HG02678 (cell line): ENCODE measurements around the gene EML5.

Experiments
- ATAC-seq: cut with Tn5 transposase; IDR thresholded peaks from one replicate; pipeline ENCODE4 v1.9.1; 2021; ENCODE audit warnings: mild to moderate bottlenecking, moderate library complexity; ENCODE audit not compliant: unreplicated experiment

Gene EML5

DNA sequence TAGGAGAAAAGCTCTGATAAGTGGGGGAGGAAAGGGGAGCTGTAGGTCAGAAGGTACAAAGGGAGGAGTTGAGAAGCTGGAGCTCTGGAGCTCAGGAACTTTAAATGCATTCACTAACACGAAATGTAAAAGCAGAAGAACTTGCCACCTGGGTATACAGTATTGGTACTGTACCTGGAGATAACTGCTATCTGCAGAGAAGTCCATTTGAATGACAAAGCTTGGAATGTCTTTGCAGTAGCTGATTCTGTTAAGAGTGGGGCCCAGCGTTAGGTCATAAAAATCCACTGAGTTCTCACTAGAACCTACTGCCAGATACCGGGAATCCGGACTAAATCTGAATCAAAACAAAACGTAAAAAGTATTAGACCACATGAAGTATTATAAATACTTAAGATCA lies 174.3 kb downstream of the EML5 start:
- no peak for ATAC-seq

DNA sequence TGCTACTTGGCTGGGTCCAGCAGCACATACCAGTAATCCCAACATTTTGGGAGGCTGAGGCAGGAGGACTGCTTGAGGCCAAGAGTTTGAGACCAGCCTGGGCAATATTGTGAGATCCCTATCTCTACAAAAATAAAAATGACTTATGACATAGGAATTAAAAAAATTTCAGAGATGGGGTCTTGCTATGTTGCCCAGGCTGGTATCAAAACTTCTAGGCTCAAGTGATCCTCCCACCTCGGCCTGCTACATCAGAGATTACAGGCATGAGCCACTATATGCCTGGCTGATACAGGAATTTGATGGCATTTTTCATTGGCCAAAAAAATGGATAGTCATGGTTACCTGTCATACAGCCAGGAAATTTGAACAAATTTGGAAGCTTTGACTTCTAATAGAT lies 175.3 kb downstream of the EML5 start:
- no peak for ATAC-seq

DNA sequence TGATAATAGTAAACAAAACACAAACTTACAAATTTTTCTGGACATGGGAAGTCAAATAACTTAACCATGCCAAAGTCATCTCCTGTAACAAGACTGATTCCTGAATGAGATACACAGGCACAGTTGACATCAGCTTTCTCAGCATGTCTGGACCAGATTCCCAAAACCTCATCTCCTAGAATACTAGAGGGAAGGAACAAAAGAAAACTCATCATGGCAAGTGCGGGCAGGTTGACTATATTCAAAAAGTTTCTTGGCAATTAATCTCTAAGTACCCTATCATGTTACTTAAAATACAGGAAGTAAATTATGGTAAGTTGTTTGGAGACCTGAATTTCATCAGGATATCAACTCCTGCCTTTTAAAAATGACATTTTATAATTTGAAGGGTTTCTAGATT lies 176.1 kb downstream of the EML5 start:
- no peak for ATAC-seq

DNA sequence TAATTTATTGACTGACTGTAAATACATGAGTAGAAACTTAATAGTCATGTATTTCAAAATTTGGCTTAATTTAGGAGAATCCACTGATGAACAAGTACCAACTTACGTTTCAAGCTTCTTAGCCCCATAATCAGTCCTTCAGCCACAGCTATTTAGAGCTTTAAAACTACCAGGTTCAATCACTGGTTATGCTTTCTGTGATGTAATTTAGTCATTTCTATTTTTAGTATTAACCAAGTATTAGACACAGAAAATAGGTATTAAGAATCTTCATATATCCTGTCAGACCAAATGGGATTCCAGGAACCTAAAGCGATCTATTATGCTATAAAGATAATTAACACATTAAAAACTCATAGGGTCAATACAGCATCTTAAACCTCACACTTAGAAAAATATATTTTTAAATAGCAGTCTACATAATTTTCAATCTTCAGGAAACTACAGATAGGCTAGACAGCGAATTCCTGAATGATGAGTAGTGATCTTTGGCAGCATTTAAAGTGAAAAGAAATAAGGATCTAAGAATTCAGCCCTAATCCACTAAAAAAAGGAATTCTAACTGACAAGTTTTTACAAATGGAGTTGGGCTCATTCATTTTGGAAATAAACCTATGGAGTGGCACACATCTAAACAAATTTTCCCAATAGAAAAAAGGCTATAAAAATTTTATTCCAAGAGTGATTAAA lies 178.4 kb downstream of the EML5 start:
- peak; percentile 50 for ATAC-seq

DNA sequence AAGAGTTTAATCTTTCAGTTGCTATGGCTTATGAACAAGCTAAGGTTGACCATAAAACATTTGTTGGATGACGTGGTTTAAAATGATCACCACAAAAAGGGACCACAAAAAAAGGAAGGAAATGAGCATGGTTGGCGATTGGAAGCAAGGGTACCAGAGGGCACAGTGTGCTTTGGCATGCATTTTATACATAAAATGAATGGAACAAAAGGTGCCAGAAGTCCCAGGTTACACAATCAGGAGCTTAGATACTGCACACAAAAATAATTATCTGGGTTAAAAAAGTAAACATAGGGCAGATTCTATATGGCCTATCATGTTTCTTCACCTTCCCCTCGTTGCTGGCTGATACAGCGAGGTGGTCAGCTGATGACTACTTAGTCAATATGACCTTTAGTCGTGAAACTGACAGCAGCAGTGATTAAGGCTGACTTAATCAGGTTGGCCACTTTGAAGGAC lies 179.2 kb downstream of the EML5 start:
- ATAC-seq, result peak; percentile 43

DNA sequence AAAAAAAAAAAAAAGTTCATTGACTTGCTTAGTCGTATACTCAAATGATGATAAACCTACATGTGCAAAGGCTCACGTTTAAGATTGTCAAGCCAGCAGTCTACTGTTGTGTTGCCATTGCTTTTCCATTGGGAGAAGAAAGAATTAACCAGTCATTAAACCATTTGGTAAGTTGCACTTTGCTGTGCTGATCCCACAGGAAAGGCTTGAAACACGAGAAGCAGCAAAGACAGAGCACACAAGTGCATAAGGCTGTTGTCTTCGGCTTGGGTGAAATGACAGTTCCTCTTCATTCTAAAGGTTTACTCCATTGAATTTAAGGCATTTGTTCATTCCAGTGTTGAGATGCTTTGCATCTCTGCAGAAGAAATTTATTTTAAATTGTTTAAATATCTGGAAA lies 179.8 kb downstream of the EML5 start:
- ATAC-seq, result no peak

DNA sequence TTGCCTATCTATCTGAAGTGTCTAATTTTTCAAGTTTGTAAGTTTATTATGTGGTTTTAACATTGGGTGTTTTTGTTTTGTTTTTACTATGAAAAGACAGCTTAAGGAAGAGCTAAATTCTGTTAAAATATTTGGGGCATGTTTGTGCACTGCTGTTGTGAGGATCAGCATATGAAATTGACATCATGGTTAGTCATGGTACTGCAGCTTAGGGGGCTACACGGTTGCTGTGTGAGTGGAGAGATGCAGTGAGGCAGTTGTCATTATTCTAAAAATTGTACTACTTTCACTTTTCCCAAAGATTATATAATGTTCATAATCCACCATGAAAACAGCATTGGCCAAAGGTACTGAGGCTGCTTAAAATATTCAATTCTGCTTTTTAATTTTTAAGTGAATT lies 180.9 kb downstream of the EML5 start:
- ATAC-seq, result no peak

DNA sequence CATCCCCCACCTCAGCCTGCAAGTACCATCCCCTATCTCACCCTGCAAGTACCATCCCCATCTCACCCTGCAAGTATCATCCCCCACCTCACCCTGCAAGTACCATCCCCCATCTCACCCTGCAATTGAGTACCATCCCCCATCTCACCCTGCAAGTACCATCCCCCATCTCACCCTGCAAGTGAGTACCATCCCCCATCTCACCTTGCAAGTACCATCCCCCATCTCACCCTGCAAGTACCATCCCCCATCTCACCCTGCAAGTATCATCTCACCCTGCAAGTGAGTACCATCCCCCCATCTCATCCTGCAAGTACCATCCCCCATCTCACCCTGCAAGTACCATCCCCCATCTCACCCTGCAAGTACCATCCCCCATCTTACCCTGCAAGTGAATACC lies 184.9 kb downstream of the EML5 start:
- no peak for ATAC-seq

DNA sequence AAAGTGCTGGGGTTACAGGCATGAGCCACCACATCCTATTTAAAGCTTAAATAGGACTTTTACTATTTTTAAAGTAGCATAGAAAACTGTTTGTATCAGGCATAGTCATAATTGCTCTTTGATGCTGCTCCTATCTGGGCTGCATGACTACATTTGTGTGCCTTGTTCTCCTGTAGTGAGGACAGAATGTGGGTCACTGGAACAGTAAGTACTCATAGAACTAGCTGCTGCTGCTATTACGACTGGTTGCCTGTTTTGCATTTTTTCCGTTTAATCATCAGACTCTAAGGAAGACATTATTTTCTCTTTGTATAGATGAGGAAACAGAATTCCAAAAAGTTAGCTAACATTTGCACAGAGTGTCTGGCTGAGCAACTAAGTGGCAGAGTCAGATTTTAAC lies 187.2 kb downstream of the EML5 start:
- no peak for ATAC-seq

DNA sequence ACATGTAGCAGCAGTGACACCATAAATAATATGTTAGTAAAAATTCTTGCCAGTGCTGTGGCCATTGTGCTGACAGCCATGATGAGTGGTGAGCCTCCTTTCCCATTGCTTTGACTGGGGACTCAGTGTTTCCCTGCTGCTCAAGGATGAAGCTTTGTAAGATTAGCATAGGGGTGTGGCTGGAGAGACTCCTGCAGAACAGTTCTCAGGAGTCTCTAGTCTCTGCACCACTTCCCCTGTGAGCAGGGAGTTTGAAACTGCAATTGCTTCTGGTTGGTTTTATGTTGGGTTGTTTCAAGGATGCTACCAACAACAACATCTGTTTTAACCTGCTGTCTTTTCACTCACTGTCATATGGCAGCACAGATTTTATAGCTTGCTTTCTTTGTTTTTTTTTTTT lies 188.5 kb downstream of the EML5 start:
- no peak for ATAC-seq

DNA sequence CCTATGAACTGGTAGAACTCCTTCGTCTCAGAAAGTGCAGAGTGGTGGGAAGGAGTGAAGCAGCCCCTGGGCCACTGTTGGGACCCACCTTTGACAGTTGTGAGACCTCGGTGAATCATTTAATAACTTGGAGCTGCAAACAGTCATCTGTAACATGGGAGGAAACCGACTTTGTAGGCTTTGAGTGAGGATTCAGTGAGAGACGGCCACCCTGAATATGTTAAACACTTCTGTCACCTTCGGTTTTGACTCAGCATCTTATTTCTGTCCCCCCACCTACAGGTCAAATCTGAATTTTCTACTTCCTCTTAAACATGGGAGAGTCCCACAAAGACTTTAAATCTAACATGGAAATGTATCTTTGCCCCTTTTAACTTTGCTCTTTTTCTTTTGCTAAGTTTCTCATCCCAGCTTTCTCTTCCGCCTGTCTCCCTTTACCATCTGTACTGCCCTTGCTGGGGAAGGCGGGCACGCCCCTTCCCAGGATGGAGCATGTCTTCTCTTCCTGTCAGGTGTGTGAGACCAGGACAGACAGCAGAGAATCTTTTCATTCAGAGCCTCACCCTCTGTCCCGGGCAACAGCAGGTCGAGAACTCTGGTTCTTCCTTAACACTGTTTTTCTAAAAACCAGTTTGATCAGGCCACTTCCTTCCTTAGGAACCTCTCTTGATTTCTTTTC lies 192.9 kb downstream of the EML5 start:
- ATAC-seq, result peak; percentile 92

DNA sequence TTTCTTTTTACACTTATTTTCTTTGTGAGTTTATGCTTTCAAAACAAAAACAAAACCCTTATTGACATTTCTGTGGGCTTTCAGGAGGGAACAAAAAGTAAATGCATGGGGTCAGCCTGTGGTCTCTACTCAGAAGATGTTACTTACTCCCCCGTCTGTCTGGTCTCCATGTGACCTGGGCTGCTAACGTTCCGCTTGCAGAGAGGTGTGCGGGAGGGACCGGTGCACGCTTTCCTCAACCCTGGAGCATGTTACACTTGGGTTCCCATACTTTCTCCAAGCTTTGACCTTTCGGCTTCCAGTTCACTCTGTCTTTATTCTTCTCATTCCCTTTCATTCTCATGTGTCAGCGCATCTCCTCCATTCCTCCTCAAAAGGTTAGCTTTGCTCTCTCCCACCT lies 193.4 kb downstream of the EML5 start:
- ATAC-seq, result peak; percentile 27

DNA sequence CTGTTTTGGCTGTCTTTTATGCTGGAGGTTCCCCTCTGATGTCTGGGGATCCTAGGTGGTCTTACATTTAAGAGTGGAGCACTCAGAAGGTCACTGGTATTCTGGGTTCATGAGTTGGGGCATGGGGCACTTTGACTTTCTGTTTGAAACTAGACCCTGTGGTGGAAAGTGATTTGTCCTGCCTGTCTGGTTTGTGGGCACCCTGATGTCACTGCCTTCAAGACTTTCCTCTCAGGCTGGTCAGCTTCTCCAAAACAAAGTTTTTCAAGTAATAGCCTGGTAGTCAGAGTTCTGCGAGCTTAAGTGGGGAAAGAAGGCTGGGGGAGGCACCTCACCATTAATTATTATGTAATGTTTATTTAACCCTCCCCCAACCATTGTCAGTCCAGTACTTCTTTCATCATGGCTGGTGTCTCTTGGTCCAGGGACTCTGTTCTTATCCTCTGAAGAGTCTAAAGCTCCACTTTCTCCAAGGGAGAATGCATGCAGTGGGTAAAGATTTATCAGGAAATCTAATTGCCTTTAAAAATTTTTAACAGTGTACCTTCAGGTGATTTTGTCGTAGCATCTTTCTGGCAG lies 194.6 kb downstream of the EML5 start:
- ATAC-seq, result no peak

DNA sequence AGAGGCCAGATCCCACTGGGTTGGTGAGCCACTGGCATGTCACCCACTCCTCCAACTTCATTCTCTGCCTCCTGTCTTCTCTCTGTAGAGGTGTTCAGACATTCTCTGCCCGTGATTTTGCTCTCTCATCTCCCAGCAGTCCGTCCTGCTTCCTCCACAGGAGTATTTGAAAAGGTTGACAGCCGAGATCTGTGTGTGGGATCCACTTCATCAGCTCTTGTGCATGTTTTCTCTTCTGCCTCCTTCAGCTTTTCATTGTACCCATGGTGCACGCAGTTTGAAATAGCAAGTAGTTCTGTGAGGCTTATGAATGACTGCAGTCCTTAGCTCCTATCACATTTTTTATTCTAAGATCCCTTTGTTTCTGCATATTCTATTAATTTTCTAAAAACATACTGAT lies 195.2 kb downstream of the EML5 start:
- no peak for ATAC-seq

DNA sequence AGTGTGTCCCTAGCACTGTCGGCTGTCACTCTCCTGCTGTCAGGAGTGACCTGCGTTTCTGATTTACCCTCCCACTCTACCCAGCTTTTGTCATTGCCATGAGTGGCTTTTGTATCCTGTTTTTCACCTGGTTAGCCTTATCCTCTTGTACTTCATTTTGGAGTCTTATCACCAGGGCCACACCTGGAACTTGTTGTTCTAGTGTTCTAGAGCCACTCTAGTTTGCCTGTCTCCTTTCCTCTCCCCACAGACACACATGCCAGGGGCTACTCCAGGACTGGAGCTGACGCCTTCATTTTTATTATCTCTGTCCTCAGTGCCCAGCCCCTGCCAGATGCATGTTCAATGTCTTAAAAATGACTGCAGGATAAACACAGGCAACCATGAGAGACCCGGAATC lies 195.7 kb downstream of the EML5 start:
- ATAC-seq, result no peak

DNA sequence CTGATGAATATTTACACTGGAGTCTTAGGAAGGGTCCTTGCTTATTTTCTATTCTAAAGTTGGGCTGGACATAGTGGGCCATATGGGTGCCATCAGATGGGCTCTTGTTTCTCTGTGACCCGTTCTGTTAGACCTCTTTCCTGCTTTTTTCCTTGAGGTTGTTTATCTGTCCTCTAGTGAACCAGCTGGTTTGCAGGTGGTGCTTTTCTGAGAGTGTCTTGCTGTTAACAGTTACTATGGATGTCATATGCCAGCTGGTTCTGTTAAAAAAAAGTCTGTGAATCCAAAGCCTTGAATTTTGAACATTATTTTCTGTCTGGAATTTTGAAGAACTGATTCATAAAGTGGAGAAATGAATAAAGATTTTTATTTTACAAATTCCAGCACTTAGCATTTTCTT lies 200.7 kb downstream of the EML5 start:
- no peak for ATAC-seq

DNA sequence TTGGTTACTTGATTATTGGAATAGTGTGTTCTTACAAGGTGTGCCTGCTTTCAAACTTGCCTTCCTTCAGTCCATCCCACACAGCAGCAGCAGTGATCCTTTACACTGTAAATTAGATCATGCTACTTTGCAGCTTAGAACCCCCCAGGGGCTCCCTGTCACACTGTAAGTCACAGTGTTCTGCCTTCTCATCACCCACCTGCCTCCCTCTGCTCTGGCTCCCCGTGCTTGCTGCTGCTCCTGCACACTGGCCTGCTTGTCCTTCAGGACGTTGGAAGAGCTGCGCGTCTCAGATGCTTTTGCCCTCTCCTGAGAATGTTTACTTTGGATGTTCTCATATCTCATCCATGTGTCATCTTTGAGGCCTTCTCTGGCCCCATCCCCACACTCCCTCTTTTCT lies 202.6 kb downstream of the EML5 start:
- no peak for ATAC-seq

DNA sequence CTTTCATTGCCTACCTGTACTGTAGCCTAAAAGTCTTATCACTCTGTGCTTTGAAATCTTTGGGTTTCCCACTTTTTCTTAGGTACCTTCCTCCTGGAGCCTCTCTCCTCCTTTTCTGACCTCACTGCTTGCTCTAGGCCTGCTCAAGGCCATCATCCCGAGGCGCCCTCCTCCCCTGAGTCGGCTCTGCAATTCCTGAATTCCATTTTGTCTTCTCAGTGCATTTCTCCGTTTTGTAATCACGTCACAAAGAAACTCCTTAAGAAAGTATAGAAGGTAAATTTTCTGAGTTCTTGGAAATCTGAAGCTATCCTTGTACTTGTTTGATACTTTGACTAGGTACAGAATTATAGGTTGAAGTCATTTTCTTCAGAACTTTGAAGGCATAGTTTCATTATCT lies 204.7 kb downstream of the EML5 start:
- ATAC-seq, result no peak

DNA sequence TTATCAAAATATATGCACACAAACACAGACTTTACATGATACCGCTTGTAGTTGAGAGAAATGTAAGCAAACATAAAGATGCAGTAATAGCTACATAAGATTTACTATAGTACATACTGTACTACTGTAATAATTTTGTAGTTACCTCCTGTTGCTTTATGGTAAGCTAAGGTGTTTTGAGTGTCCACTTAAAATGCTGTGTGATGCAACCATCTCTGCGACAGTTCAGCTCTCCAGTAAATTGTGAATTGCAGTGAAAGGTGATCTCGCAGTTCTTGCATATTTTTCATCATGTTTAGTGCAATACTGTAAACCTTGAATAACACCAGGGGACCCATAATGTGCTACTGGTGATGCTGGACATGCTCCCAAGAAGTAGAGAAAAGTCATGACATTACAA lies 208.3 kb downstream of the EML5 start:
- no peak for ATAC-seq

DNA sequence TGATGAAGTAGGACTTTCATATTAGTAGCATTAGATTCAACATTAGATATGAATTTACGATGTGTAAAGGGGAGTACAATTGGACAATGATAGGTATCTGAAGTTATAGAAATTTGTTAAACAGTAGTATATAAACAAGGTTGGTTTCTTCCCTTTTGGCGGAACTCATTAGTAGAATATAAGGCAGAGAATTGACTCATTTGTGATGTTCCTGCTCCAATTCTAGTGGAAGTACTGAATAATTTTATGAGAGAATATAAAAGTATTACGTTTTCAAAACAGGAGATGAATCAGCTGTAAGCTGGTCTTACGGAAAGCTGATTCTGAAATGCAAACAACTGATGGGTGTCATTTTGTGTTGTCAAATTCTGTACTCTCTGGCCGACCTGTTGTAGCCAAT lies 216.5 kb downstream of the EML5 start:
- no peak for ATAC-seq

DNA sequence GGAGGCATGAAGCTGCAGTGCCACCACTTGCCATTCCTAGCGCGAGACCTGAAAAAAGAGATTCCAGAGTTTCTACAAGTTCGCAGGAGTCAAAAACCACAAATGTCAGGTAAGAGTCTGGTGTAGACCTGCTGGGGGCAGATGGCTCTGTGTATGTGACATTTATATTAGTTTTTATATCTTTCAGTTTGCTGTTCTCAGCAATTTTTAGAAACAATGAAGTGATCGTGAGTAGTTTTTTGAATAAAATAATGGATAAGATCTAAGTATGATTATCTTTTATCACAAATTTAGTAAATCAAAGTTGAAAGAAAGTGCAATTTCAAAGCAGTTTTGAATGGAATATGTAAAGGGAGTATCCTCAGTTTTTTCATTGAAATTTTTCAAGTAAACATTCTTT lies 220.6 kb downstream of the EML5 start:
- ATAC-seq, result no peak

DNA sequence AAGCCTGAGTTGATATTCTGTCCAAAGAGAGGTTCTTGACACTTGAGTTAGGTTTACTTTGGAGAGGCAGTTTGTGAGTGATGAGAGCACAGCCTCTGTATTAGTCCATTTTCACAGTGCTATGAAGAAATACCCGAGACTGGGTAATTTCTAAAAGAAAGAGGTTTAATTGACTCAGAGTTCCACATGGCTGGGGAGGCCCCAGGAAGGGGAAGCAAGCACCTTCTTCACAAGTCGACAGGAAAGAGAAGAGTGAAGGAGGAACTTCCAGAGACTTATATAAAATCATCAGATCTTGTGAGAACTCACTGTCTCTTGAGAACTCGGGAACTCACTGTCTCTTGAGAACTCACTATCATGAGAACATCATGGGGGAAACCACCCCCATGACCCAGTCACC lies 224.6 kb downstream of the EML5 start:
- no peak for ATAC-seq
